OCI-LY3 (cell line): ENCODE data around the gene GAGE12J.
"Not testable (repeated sequence)": the region's sequence is repeated elsewhere in the genome, so short reads cannot be mapped to it uniquely, and the experiment has no call there.

ENCODE experiments used
- H2AFZ ChIP-seq: fragments of 200-600, 300-600 bp; shearing (Covaris generic); 2 replicates; pipeline ENCODE4 v1.6.0; 2014; ENCODE audit warnings: antibody characterized with exemption, low read depth, low read length
- H3K27ac ChIP-seq: fragments of 200-600, 300-600 bp; sonication (generic); 2 replicates; pipeline ENCODE4 v1.5.1; 2014; ENCODE audit warnings: mild to moderate bottlenecking, low read length, moderate library complexity, mixed read lengths
- H3K27me3 ChIP-seq: fragments of 200-600, 300-600 bp; sonication (generic); 2 replicates; pipeline ENCODE4 v1.6.1; 2014; ENCODE audit warnings: low read depth, low read length, mixed read lengths
- H3K36me3 ChIP-seq: fragments of 200-600, 300-600 bp; sonication (generic); replicated peaks from 2 replicates; pipeline ENCODE3; 2014; ENCODE audit warnings: low read depth, low read length, mixed read lengths
- H3K4me1 ChIP-seq: fragments of 300-600, 200-600 bp; sonication (generic); 2 replicates; pipeline ENCODE4 v1.6.1; 2014; ENCODE audit warnings: low read length, mixed read lengths
- H3K4me2 ChIP-seq: fragments of 200-600, 300-600 bp; sonication (generic); 2 replicates; pipeline ENCODE4 v1.6.1; 2014; ENCODE audit warnings: low read length, mixed read lengths
- H3K4me3 ChIP-seq: fragments of 300-600, 200-600 bp; sonication (generic); 2 replicates; pipeline ENCODE4 v1.5.1; 2014; ENCODE audit warnings: antibody characterized with exemption, mild to moderate bottlenecking, low read length, moderate library complexity
- H3K79me2 ChIP-seq: fragments of 300-600, 200-600 bp; shearing (Covaris generic); 2 replicates; pipeline ENCODE4 v1.6.1; 2014; ENCODE audit warnings: mild to moderate bottlenecking, low read length, mixed read lengths
- H3K9ac ChIP-seq: fragments of 300-600, 200-600 bp; shearing (Covaris generic); 2 replicates; pipeline ENCODE4 v1.6.0; 2014; ENCODE audit warnings: mild to moderate bottlenecking, low read length, moderate library complexity
- H3K9me3 ChIP-seq: fragments of 200-600, 300-600 bp; shearing (Covaris generic); 2 replicates; pipeline ENCODE4 v1.6.1; 2014; ENCODE audit warnings: low read length, mixed read lengths; ENCODE audit not compliant: insufficient read depth
- H4K20me1 ChIP-seq: fragments of 200-600, 300-600 bp; sonication (generic); 2 replicates; pipeline ENCODE4 v1.6.1; 2016; ENCODE audit warnings: low read length, mixed read lengths; ENCODE audit not compliant: insufficient read depth

GAGE12J gene

DNA sequence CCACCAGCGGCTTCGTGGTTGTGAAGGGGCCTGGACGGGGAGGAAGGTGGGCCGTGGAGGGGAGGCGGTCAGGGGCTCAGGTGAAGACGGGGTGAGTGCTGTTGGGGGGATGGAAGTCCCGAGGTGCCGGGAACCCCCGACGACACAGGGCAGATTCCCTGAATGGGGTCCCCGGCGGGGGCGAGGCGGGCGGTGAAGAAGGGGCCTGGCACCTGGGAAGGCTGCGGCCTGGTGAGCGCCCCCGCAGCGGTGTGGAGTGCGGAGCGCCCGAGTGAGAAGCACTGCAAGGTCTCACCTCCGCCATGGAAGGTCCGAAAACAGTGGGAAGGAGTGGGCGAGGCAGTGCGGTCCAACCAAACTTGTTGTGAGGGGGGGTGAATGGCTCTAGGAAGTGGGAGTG, 10.0 kb downstream of the GAGE12J start:
- not testable (repeated sequence) for H2AFZ ChIP-seq, H3K4me1 ChIP-seq, H3K27ac ChIP-seq, H3K79me2 ChIP-seq, H3K36me3 ChIP-seq, H3K4me3 ChIP-seq, H3K4me2 ChIP-seq, H3K27me3 ChIP-seq, H4K20me1 ChIP-seq, H3K9me3 ChIP-seq, H3K9ac ChIP-seq

DNA sequence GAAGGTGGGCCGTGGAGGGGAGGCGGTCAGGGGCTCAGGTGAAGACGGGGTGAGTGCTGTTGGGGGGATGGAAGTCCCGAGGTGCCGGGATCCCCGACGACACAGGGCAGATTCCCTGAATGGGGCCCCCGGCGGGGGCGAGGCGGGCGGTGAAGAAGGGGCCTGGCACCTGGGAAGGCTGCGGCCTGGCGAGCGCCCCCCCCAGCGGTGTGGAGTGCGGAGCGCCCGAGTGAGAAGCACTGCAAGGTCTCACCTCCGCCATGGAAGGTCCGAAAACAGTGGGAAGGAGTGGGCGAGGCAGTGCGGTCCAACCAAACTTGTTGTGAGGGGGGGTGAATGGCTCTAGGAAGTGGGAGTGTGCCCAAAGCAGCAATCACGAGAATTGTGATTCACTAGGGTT, 19.6 kb downstream of the GAGE12J start:
- H3K9ac ChIP-seq, H2AFZ ChIP-seq, H3K9me3 ChIP-seq, H4K20me1 ChIP-seq, H3K4me1 ChIP-seq, H3K79me2 ChIP-seq, H3K4me2 ChIP-seq, H3K4me3 ChIP-seq, H3K27ac ChIP-seq, H3K36me3 ChIP-seq, H3K27me3 ChIP-seq: not testable (repeated sequence)

DNA sequence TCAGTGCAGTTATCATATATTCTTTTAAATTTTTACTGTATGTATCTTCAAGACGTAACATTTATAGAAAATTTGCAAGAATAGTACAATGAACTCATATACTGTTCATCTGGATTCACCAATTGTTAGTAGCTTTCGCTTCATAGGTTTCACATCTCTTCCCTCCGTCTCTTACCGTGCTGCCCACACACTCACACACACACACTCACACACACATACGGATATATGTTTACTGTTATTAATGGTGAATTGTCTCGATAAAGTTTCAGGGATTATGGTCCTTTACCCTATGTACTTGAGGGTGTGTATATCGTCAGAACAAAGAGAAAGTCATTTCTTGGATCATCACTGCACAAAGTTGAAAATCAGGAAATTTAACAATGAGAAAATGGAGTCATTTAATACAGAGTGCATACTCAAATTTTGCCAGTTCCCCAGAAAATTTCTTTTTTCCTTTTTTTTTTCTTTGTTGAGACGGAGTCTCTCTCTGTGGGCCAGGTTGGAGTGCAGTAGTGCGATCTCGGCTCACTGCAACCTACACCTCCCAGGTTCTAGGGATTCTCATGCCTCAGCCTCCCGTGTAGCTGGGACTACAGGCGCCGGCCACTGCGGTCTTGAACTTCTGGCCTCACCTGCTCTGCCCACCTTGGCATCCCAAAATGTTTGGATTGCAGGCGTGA, 22.8 kb downstream of the GAGE12J start:
- H3K36me3 ChIP-seq, H3K4me1 ChIP-seq, H3K79me2 ChIP-seq, H3K4me2 ChIP-seq, H3K9ac ChIP-seq, H3K4me3 ChIP-seq, H4K20me1 ChIP-seq, H3K27me3 ChIP-seq, H3K27ac ChIP-seq, H2AFZ ChIP-seq, H3K9me3 ChIP-seq: not testable (repeated sequence)

DNA sequence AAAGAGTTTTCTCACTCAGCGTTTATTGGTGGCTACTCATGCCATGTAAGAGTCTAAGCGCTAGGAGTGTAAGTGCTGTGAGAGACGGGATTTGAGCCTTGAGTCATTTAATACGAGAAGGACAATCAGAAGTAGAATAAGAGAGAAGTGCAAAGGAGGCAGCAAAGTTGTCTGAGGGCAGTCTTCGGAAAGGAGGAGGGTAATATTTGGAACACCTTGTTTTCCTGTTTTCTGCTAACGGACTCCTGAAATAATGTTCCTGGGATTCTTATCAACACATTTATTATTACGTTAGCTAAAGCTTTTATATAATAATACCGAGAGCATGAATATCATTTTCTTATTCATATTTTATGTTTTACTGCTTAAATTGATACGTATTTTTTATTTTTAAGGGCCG, 23.6 kb downstream of the GAGE12J start:
- H3K4me2 ChIP-seq, H3K27ac ChIP-seq, H3K9ac ChIP-seq, H3K9me3 ChIP-seq, H3K4me1 ChIP-seq, H3K4me3 ChIP-seq, H3K27me3 ChIP-seq, H4K20me1 ChIP-seq, H3K36me3 ChIP-seq, H2AFZ ChIP-seq, H3K79me2 ChIP-seq: not testable (repeated sequence)

DNA sequence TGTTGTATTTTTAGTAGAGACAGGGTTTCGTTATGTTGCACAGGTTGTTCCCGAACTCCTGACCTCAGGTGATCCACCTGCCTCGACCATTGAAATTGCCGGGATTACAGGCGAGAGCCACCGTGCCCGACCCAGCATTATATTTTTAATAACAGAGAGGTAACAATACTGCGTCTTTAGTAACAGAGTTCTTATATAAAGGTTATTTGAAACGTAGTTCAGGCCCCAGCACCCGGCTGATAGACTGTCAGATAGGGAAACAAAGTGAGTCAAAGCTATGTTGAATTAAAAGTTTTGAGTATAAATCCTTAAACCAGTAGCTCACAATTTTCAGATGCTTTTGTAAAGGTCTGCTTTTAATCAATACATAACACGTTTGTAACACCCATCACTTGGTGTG, 24.3 kb downstream of the GAGE12J start:
- H4K20me1 ChIP-seq, H3K4me3 ChIP-seq, H2AFZ ChIP-seq, H3K79me2 ChIP-seq, H3K27ac ChIP-seq, H3K36me3 ChIP-seq, H3K9ac ChIP-seq, H3K9me3 ChIP-seq, H3K4me2 ChIP-seq, H3K4me1 ChIP-seq, H3K27me3 ChIP-seq: not testable (repeated sequence)
